RPMI8226 (cell line): Measurements from ENCODE around the gene IL20RA.
"Not testable (repeated sequence)": the region's sequence is repeated elsewhere in the genome, so short reads cannot be mapped to it uniquely, and the experiment has no call there.

ENCODE experiments used
- DNase-seq: peaks from one replicate; pipeline ENCODE4 v3.0.0-alpha.2; 2015

Gene IL20RA

GRCh38 chr6:136967876-136968752, 76.7 kb downstream of the IL20RA start:
- peak; percentile 72 for DNase-seq

- DNase-seq: no peak
These were observed 80.4 kb downstream of the IL20RA start for GRCh38 chr6:136964398-136964797.

GRCh38 chr6:136963259-136963658, 81.5 kb downstream of the IL20RA start:
- no peak for DNase-seq

GRCh38 chr6:136962661-136963060, 82.1 kb downstream of the IL20RA start:
- no peak for DNase-seq

GRCh38 chr6:136961848-136962247, 82.9 kb downstream of the IL20RA start:
- DNase-seq: no peak

- DNase-seq: no peak
These were observed 84.0 kb downstream of the IL20RA start for GRCh38 chr6:136960781-136961180.

- not testable (repeated sequence) for DNase-seq
These were observed 84.8 kb downstream of the IL20RA start for GRCh38 chr6:136959935-136960334.

GRCh38 chr6:136959471-136959891, 85.3 kb downstream of the IL20RA start:
- DNase-seq: peak; percentile 18

GRCh38 chr6:136958168-136958567, 86.6 kb downstream of the IL20RA start:
- DNase-seq: no peak

- no peak for DNase-seq
These were observed 87.9 kb downstream of the IL20RA start for GRCh38 chr6:136956590-136957544.

GRCh38 chr6:136955123-136955522, 89.6 kb downstream of the IL20RA start:
- DNase-seq: no peak

- DNase-seq: peak; percentile 11
These were observed 92.0 kb downstream of the IL20RA start for GRCh38 chr6:136952714-136953260.

GRCh38 chr6:136950436-136951126, 94.2 kb downstream of the IL20RA start:
- no peak for DNase-seq
